Left forelimb (tissue), 1 donor: ENCODE results near the gene ULK4.
"Not testable (repeated sequence)": the region's sequence is repeated elsewhere in the genome, so short reads cannot be mapped to it uniquely, and the experiment has no call there.

Experiments used
- DNase-seq: peaks from one replicate; pipeline ENCODE4 v3.0.0-alpha.2; 2018; ENCODE audit warnings: low spot score

Gene ULK4

DNA sequence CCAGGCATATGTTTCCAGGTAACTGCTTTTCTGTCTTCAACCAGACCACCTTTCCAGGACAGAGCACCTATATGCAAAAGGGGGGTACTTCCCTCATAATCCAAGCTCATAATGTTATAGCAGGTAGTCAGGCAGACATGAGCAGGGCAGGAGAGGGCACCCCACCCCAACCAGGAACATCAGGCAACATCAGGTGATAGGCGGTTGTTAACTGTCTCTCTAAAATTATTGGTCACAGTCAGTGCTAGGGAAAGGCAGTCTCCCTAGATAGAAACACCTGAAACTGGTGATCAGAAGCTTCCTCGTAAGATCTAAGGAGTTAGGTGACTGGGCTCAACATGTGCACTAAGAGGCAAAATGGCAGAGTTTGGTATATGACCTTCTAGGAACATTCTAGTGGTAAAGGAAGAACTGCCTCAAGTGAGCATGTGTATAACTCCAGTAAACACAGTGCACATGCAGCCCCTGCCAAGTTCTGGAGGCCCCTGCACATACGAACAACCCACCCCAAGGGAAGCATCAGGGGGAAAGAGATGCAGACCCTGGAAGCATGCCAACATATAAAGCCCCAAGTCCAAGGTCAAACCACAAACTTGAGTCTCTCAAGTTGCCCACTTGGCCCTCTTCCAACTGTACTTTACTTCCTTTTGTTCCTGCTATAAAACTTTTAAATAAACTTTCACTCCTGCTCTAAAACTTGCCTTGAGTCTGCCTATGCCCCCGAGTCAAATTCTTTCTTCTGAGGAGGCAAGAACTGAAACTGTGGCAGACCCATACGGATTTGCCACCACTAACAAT, 270.9 kb downstream of the ULK4 start:
- DNase-seq = no peak

DNA sequence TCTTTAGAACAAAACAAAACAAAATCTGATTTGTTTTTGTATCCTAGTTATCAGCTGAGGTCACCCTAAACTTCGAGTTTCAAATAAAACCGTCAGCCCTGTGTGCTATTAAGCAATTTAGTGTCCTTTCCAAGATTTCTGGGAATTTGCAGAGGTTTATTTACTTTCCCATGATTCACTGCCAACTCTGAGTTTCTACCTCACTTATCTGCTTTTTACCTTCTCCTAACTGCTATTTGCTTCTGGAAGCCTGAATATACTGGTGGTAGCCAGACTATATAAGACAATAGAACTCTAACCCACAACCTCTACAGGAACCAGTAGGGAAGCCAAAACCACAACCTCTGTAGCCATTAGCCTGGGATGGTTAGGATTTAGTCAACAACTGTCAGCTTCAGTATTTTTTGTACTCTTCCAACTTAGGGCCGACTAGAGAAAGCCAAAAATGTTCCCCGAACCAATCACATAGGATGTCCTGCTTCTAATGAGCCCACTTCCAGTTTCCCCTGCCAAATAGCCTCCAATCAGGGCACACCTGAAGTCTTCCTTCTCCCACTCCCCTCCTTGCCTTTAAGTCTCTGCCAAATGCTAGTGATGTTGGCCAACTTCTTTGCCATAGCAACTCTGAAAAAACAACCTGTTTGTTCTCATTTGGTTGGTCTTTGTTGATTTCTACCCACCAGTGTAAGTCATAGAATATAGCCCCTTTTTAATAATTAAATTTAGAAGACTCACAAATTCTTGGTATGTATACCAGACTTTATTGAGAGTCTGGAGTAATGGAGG, 273.1 kb downstream of the ULK4 start:
- DNase-seq = no peak

DNA sequence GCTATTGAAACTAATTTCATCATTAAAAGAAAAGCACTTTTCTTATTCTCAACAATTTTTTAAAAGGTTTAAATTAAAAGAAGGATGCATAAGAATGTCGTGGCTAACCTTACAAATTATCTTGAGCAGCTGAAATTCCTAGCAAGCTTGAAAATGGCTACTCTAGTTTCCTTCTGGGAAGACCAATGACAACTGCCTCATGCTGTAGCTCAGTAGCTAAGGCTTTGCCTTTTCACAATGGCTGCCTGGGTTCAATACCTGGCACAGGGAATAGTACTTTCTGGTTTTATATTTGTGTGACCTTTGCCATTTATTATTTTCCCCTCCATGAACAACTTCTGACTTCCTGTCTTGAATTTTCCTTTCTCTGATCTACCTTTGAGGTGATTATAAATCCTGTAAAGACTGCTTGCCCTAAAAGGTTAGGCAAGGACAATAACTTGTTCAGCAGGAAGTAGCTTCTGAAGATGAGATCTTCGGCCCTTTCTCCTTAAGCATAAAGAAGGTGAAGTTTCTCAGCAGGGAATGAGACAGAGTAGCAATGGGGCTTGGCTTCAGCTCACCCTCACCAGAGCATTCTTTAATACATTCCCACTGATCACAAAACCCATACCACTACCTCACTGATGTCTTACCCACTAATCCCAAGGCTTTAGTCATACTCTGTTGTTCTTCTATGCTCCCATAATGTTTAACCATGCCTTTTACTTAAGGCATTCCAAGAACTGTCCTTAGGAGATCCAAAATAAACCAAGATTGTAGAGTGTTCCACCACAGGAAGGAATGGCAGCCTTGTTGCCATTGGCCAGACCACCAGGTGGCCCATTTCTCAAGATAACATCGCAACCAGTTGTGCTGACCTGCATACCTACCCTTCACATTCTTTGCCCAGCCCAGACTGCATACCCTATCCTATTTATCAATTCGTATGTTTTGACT, 276.8 kb downstream of the ULK4 start:
- no peak for DNase-seq

DNA sequence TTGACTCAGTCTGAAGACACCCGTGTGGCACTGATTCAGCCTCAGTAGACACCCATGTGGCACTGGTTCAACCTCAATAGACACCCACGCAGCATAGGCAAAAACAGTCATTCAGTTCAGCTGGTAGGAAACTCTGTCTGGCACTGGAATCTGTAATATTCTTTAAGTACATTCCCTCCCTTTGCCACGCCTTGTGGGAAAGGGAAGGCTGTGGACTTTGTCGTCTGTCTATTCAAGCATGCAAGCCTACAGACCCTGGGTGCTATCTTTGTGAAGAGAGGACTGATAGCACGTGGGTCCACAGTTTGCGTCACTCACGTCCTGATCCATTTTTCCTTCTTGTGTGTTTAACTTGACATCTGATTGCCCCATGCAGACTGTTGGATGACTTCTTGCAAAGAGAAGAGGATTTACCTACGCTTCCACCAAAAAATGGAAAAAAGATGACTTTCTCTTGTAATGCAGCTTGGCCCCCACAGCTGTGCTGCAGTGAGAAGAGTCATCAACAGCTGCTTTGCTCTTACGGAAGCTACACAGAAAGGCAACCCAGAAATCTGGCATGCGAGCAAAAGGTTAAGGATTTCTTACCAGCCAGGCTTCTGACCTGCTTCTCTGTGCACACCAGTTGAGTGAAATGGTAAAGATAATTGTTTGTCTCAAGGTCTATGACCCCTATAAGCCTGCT, 278.1 kb downstream of the ULK4 start:
- no peak for DNase-seq

DNA sequence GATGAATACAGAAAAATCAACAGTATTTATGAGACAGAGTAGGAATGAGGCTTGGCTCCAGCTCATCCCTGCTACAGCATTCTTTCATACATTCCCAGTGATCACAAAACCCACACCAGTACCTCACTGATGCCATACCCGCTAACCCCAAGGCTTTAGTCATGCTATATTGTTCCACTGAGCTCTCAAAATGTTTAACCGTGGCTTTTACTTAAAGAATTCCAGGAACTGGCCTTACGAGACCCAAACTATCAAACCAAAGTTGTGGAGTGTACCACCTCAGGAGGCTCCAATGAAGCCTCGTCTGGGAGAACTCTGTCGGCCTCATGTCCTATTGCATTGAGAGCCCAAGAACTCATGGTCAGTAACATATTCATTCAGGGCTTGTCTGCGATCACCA, 278.9 kb downstream of the ULK4 start:
- no peak for DNase-seq

DNA sequence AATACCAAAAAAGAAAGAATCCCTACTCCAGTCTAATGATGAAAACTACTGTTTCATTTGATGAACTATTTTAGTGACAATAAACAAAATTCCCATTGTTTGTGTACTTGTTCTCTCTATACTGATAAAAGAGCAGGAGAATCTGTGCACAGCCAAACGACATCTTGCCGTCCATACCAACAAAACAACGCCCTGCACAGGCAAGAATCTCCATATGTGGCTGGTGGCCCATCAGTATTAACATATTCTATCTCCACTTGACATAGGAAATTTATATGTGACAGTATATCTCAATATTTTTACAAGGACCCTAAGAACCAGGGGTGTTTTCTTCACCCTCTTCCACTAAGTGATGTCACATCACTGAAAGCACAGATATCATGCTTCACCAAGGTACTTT, 279.5 kb downstream of the ULK4 start:
- no peak for DNase-seq

DNA sequence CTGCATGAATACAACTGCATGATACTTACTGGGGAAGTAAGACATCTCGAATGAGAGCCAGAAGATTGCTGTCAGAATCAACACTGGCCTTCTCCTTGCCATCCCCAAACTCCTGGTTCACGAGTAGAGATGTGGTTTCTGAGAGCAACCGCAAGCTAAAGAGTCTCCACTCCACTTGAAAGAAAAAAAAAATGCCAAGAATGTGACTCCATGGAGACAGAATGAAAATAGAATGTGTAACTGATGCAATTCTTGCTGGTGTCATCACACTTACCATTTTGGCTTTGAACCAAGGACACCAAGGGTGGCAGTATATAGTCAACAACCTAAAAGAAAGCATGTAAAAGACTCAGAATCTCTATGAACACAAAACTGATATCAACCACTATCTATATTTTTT, 280.4 kb downstream of the ULK4 start:
- no peak for DNase-seq

DNA sequence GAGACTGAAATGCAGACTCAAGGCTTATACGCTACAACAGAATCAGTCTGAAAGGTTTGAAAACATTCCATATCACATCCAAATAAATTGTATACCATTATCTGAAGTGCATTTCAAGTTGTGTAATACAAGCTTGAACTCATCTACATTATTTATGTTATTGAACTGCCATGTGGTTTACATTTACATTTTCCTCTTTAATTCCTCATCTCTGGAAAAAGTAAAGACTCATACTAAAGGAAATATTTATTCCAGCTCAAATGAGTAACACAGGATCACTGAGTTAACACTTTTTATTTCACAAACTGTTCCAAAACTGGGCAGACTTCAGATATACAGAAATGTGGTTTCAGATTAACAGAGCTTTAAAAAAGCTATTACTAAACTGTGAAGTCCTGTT, 282.5 kb downstream of the ULK4 start:
- no peak for DNase-seq

DNA sequence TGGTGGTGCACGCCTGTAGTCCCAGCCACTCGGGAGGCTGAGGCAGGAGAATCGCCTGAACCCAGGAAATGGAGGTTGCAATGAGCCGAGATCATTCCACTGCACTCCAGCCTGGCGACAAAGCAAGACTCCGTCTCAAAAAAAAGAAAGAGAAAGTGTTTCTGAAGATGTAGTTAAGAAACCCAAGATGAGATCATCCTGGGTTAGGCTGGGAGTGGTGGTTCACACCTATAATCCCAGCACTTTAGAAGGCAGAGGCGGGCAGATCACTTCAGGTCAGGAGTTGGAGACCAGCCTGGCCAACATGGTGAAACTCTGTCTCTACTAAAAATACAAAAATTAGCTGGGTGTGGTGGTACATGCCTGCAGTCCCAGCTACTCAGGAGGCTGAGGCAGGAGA, 286.8 kb downstream of the ULK4 start:
- not testable (repeated sequence) for DNase-seq

DNA sequence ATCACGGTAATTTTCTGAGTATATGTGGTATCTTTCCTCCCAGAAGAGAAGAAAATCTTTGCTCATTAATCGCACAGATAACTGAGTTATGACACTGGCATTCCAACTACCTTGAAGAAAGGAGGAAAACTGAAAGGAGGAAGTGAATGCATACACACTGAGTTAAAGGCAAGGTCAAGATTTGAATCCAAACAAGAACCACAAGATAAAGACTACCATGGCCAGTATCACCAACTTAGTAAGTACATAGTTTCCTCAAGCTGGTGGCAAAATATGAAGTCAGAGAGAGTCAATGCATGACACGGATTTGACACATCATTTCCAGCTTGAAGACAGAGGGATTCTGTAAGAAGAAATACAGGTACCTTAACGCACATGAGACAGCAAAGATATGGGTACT, 287.5 kb downstream of the ULK4 start:
- DNase-seq = no peak

DNA sequence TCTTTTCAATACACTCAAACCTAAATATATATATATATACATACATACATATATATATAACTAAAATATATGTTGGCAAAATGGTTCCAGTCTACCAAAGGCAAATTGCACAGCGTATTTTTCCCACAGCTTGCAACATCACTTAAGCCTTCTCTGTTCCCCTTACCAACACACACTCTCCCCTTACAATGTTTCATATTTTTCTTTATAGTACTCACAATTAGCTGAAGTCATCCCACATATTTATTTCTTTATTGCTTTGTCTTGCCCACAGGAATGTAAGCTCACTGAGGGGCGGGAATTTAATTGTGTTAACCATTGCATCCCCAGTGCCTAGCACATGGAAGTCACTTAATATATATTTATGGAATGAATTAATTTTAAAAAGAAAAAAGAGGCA, 288.3 kb downstream of the ULK4 start:
- no peak for DNase-seq

DNA sequence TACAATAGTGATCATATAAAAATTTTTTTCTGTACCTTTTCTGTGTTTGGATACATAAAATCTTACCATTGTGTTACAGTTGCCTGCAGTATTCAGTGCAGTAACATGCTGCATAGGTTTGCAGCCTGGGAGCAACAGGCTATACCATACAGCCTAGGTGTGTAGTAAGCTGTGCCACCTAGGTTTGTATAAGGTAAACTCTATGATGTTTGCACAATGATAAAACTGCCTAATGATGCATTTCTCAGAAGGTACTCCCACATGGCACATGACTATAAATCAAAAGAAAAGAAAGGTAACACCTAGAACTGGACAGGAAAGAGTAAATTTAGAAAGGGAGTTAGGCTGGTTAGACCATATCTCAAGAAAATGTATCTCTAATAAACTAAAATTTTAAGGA, 293.5 kb downstream of the ULK4 start:
- no peak for DNase-seq

DNA sequence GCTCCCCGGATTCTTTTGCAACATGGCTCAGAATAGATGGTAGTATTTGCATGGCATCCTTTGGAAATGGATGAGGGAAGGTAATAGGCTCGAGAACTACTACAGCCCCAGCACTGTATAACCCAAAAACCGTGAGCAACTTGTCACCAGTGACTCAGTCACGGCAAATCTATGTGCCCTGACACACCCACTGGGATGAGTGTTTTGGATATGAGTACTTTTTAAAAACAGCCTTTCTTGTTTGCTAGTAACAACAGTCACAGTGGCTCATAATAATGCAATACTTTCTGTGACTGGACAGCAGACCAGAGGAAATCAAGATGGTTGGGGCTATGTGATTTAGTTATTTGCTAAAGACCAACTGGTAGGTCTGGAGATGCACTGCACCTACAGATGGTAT, 299.6 kb downstream of the ULK4 start:
- no peak for DNase-seq

DNA sequence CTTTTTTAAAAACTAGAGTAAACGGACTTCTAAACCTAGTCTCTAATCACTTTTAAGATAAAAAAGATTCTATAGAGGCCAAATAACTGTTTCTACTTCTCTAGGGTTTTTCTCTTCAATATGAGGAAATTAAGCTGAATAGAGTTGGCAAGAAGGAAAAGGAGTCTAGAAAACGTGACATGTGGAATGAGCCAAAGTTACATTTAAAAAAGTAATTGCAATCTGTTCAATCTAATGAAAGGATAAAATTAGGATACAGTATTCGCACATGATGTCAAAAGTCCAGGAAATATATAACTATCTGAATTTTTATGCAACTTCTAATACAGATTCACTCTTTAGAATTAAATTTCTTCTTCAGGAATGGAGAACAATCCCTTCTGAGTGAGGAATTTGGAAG, 300.1 kb downstream of the ULK4 start:
- no peak for DNase-seq

DNA sequence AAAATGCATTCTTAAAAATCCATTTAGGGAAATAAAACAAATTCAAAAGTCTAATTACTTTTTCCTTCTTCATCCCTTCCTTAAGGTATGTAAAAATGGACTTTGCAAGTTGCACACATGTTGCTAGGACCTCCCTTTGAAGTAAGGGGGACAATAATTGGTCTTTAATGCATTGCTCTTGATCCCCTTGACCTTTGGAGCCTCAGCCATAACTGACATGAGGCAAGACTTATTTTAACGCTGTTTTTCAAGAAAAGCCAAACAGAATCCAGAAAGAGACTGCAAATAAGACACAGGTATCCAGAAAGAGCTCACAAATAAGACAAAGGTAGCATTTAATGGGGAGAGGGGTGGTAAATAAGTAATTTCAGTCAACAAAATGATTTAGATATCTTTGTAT, 301.4 kb downstream of the ULK4 start:
- DNase-seq = no peak

DNA sequence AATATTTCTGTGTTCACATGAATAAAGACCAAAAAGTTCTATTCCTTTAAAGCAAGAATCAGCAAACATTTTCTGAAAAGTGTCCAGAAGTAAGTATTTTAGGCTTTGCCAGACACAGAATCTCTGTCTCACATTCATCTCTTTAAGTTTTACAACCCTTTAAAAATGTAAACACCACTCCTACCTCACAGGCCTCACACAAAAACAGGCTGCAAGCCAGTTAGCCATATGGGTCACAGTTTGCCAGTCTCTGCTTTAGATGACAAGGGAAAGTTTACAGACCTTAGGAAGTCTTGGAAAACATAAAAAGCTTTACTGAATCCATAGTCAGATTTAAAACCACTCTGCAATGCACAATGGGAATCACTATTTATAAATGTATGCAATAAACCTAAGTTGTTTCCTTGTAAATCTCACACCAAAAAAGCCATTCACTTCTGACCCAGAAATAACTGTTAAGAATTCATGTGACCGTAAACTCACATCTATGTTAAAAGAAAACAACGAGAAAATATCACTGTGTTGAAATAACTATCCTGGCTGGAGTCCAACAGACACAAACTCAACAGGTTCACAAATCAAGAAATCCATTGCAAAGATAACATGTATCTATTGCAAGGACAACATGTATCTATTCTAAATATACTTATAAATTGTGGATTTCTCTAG, 308.2 kb downstream of the ULK4 start:
- DNase-seq = no peak

DNA sequence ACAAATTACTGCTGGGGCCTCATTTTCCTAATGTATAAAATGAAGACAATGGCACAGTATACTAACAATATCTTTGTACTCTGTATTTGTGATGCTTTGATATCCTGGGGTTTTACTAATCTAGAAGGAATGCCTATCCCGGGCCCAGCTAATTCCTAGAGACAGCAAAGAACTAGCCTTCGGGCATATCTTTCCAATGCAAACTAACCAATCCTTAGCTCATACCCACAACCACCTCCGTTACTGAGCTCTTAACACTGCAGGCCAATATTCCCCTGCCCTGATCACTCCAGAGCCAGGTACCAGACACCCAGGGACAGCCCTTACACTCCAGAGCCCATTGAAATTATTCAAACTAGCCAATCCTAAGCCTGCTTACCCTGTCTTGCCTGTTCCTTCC, 309.0 kb downstream of the ULK4 start:
- no peak for DNase-seq

DNA sequence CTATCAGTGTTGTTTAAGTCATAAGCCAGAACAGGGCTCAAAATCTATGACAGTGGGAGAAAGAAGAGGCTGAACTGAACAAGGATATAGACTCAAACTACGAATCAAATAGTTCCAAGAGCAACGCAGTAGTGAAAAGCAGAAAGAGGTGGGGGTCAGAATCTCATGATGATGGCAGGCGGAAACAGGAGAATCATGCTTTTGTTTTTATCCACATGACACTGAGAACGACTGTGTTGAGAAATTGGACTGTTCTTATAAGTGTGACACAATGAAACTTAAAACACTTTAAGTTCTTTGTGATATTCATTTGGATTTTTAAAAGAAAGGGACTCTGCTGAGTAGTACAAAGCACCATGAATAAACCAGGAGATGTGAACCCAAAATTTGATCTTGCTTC, 309.4 kb downstream of the ULK4 start:
- DNase-seq = no peak

DNA sequence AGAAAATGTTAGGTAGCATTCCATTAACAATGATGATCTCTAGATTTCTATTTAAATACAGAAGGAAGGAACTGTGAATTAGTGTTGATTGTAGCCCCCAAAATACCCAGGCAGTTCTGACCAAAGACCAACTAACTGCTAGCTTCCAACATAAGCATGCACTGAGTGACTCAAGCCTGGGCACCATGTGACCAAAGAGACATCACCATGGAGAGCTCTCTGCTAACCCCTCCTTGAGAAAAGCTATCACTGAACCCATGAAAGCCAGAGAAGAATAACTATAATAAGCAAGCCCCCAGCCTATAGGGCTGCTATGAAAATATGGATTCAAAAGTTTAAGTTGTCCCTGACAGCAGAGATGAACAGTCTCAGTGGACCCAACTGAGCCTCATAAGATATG, 310.2 kb downstream of the ULK4 start:
- DNase-seq = no peak

DNA sequence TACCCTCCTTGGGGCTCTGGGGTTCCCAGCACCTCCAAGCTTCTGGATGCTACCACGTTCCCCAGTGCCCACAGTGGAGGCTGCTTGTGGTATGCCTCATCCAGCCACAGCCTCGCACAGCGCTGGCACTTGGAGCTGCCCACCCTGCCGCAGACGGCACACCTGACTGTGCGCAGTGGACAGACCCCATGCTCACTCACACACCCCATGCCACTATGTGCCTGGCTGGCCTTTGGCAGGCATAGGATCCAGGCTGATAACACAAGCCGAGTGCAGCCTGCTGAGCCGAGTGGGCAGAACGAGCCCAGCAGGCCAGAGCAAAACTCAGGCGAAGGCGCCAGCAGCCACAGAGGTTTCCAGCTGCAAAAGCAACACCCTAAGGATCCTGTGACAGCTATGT, 311.5 kb downstream of the ULK4 start:
- DNase-seq = no peak

DNA sequence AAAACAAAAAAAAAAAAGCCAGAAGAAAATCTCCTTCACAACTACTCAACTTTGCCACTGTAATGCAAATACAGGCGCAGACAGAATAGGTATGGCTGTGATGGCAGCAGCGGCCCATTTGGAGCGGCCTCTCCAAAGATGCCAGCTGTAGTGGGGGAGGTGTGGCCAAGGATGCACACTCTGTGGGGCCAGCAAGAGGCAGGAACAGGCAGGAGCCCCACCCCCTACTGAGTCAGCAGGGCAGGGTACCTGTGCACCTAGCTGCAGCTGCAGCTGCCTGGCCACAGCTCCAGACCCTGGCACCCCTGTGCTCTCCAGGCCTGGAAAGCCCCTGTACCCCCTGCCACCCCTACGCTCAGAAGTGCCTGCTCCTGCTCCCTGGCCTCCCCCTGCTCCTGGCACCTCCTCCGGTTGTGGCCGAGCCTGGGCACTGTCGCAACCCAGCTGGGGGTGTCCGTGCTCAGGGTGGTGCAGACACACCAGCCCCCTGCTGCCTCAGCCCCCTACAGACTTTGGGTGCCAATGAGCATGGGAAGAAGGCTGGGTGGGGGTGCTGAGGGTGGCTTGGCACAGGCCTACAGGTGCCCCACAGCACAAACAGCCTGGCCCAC, 312.7 kb downstream of the ULK4 start:
- no peak for DNase-seq
